HUES48 (cell line): ENCODE results near the gene CNOT8.
"Not testable (repeated sequence)": the region's sequence is repeated elsewhere in the genome, so short reads cannot be mapped to it uniquely, and the experiment has no call there.

ENCODE experiments used
- H3K27ac ChIP-seq: one replicate; pipeline ENCODE4 v1.7.0; 2013; ENCODE audit warnings: low read depth, low read length, inconsistent platforms
- H3K27me3 ChIP-seq: 2 replicates; pipeline ENCODE4 v1.6.1; 2013; ENCODE audit warnings: mild to moderate bottlenecking, low read length; ENCODE audit not compliant: control insufficient read depth, insufficient read depth
- H3K36me3 ChIP-seq: 2 replicates; pipeline ENCODE4 v1.6.1; 2013; ENCODE audit warnings: low read length; ENCODE audit not compliant: control insufficient read depth, insufficient read depth
- H3K4me1 ChIP-seq: 2 replicates; pipeline ENCODE4 v1.6.1; 2013; ENCODE audit warnings: mild to moderate bottlenecking, low read length; ENCODE audit not compliant: control insufficient read depth, insufficient read depth
- H3K4me3 ChIP-seq: 2 replicates; pipeline ENCODE4 v1.5.1; 2013; ENCODE audit warnings: mild to moderate bottlenecking, low read depth, low read length
- H3K9ac ChIP-seq: 2 replicates; pipeline ENCODE4 v1.6.1; 2013; ENCODE audit warnings: mild to moderate bottlenecking, low read depth, low read length, moderate library complexity
- H3K9me3 ChIP-seq: 2 replicates; pipeline ENCODE4 v1.6.1; 2013; ENCODE audit warnings: low read length; ENCODE audit not compliant: control insufficient read depth, insufficient read depth

The CNOT8 gene

GRCh38 chr5:154895606-154896561, 37.5 kb downstream of the CNOT8 start:
- no peaks in the 10 kb centered on the region for H3K9me3 ChIP-seq
- H3K27me3 ChIP-seq: no peaks in the 10 kb centered on the region
- no peak overlapping the region for H3K27ac ChIP-seq
- no peak overlapping the region for H3K4me3 ChIP-seq
- no peaks in the 10 kb centered on the region for H3K4me1 ChIP-seq
- no peak overlapping the region for H3K9ac ChIP-seq
- H3K36me3 ChIP-seq: peaks cover 93% of the 10 kb centered on the region

- no peak overlapping the region for H3K27ac ChIP-seq
- H3K9me3 ChIP-seq: no peaks in the 10 kb centered on the region
- no peaks in the 10 kb centered on the region for H3K4me1 ChIP-seq
- no peak overlapping the region for H3K4me3 ChIP-seq
- no peak overlapping the region for H3K9ac ChIP-seq
- H3K27me3 ChIP-seq: no peaks in the 10 kb centered on the region
- peaks cover 93% of the 10 kb centered on the region for H3K36me3 ChIP-seq
These were observed 38.2 kb downstream of the CNOT8 start for GRCh38 chr5:154896562-154897165.

DNA sequence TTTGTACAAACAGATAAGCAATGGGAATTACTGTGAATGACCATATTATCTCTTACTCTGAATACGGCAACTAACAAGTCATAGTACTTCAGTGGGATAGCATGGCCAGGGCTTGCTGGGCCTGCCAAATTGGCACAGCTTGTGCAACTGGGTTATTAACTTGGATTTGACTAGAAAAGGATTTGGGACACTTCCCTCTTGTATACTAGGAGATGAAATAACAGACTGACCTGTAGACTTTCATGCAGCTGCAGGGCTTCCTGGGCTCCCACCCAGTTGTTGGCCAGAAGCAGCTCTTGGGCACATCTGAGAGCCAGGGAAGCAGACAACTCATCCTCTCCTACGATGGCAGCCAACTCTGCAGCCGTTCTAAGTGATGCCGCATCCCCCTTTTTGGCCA, 39.8 kb downstream of the CNOT8 start:
- no peak overlapping the region for H3K9ac ChIP-seq
- no peaks in the 10 kb centered on the region for H3K9me3 ChIP-seq
- no peak overlapping the region for H3K27ac ChIP-seq
- H3K4me1 ChIP-seq: no peaks in the 10 kb centered on the region
- H3K36me3 ChIP-seq: peaks cover 97% of the 10 kb centered on the region
- no peak overlapping the region for H3K4me3 ChIP-seq
- no peaks in the 10 kb centered on the region for H3K27me3 ChIP-seq

GRCh38 chr5:154899151-154899816, 40.9 kb downstream of the CNOT8 start:
- no peaks in the 10 kb centered on the region for H3K27me3 ChIP-seq
- H3K27ac ChIP-seq: no peak overlapping the region
- H3K36me3 ChIP-seq: peaks cover 97% of the 10 kb centered on the region
- no peak overlapping the region for H3K4me3 ChIP-seq
- H3K9me3 ChIP-seq: no peaks in the 10 kb centered on the region
- H3K9ac ChIP-seq: no peak overlapping the region
- H3K4me1 ChIP-seq: no peaks in the 10 kb centered on the region

- H3K36me3 ChIP-seq: peaks cover 99% of the 10 kb centered on the region
- H3K27ac ChIP-seq: no peak overlapping the region
- H3K9ac ChIP-seq: no peak overlapping the region
- no peaks in the 10 kb centered on the region for H3K4me1 ChIP-seq
- no peaks in the 10 kb centered on the region for H3K27me3 ChIP-seq
- no peak overlapping the region for H3K4me3 ChIP-seq
- H3K9me3 ChIP-seq: no peaks in the 10 kb centered on the region
These were observed 41.6 kb downstream of the CNOT8 start for GRCh38 chr5:154900066-154900465.

GRCh38 chr5:154901276-154901675, 42.8 kb downstream of the CNOT8 start:
- H3K4me1 ChIP-seq: no peaks in the 10 kb centered on the region
- H3K27ac ChIP-seq: no peak overlapping the region
- no peaks in the 10 kb centered on the region for H3K27me3 ChIP-seq
- no peak overlapping the region for H3K9ac ChIP-seq
- H3K36me3 ChIP-seq: peaks cover 97% of the 10 kb centered on the region
- no peak overlapping the region for H3K4me3 ChIP-seq
- no peaks in the 10 kb centered on the region for H3K9me3 ChIP-seq

DNA sequence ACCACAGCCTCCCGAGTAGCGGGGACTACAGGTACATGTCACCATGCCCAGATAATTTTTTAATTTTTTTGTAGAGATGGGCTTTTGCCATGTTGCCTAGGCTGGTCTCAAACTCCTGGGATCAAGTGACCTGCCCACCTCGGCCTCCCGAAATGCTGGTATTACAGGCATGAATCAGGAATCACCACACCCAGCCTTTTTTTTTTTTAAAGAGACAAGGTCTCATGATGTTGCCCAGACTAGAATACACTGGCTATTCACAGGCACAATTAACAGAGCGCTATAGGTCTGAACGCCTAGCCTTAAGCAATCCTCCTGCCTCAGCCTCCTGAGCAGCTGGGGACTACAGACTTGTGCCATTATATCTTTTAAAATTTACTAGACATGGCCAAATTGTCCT, 43.5 kb downstream of the CNOT8 start:
- Histone ChIP-seq H3K27ac (no peak overlapping the region), H3K9me3 (no peaks in the 10 kb centered on the region), H3K9ac (no peak overlapping the region), H3K4me3 (no peak overlapping the region), H3K27me3 (no peaks in the 10 kb centered on the region), H3K4me1 (no peaks in the 10 kb centered on the region), H3K36me3 (peaks cover 97% of the 10 kb centered on the region)

GRCh38 chr5:154905601-154906000, 47.2 kb downstream of the CNOT8 start:
- H3K9me3 ChIP-seq, H3K9ac ChIP-seq, H3K27me3 ChIP-seq, H3K27ac ChIP-seq, H3K4me1 ChIP-seq, H3K4me3 ChIP-seq: not testable (repeated sequence)
- peaks cover 94% of the 10 kb centered on the region for H3K36me3 ChIP-seq

DNA sequence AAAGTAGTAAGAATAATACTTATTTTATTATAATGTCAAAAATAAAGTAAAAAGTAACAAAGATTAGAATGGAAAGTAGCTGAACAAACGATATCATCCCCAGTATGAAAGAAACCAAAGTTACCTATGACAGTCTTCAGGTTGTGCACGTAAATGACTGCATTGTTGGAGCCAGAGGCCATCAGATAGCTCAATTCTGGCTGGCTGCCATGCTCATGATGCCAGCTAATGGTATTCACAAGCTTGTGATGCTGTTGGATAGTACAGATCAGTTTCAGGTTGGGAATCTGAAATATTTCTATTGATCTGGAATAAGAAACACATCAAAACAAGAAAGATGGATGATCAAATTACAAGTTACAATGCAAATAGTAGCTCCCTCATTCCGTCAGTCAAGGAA, 58.4 kb downstream of the CNOT8 start:
- Histone ChIP-seq H3K36me3 (peaks cover 96% of the 10 kb centered on the region), H3K4me1 (no peaks in the 10 kb centered on the region), H3K9me3 (no peaks in the 10 kb centered on the region), H3K27me3 (no peaks in the 10 kb centered on the region), H3K4me3 (no peak overlapping the region), H3K27ac (no peak overlapping the region), H3K9ac (no peak overlapping the region)

DNA sequence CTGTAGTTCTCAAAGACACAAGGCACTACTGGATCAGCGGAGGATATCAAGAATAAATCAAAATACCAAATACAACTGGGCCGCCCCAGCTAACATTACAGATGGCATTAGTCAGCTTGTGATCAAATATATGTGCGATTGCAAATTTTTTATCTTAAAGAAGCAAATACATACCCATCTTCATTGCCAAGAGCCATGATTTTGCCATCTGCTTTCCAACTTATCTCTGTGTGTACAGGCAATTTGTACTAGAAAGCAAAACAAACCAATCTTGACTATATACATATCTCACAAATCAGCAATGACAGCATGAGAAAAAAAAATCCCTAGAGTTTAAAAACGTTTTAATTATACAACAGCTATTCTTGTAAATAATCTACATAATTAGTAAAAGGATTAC, 59.3 kb downstream of the CNOT8 start:
- Histone ChIP-seq H3K9ac (no peak overlapping the region), H3K36me3 (peaks cover 88% of the 10 kb centered on the region), H3K27ac (no peak overlapping the region), H3K4me1 (no peaks in the 10 kb centered on the region), H3K27me3 (no peaks in the 10 kb centered on the region), H3K4me3 (no peak overlapping the region), H3K9me3 (no peaks in the 10 kb centered on the region)
